Hippocampal formation (tissue), 2 donors: ENCODE measurements around the gene RASL10A.

ENCODE experiments used
- DNase-seq, 2 donors: peaks; one replicate each; lab custom pipeline; 2025; lab: John Stamatoyannopoulos, UW

Gene RASL10A

GRCh38 chr22:29320546-29320945 lies 5.0 kb upstream of the RASL10A start:
- DNase-seq, result no peak

GRCh38 chr22:29319072-29319471 lies 3.6 kb upstream of the RASL10A start:
- no peak for DNase-seq

- no peak for DNase-seq
Measured at GRCh38 chr22:29317827-29318454, 2.4 kb upstream of the RASL10A start.

- DNase-seq, result no peak
Measured at GRCh38 chr22:29316141-29316828, 788 bp upstream of the RASL10A start.

- DNase-seq, result no peak
Measured at GRCh38 chr22:29314537-29315285, 786 bp downstream of the RASL10A start.

- DNase-seq, result no peak
Measured at GRCh38 chr22:29313576-29314466, 1.7 kb downstream of the RASL10A start.

- DNase-seq, result no peak
Measured at GRCh38 chr22:29313126-29313575, 2.3 kb downstream of the RASL10A start.

- DNase-seq, result no peak
Measured at GRCh38 chr22:29312218-29313125, 3.0 kb downstream of the RASL10A start.

- no peak for DNase-seq
Measured at GRCh38 chr22:29311464-29312217, 3.9 kb downstream of the RASL10A start.

GRCh38 chr22:29310863-29311339 lies 4.6 kb downstream of the RASL10A start:
- DNase-seq, result peak; percentile 90

- DNase-seq, result no peak
Measured at GRCh38 chr22:29310065-29310862, 5.2 kb downstream of the RASL10A start.

GRCh38 chr22:29309332-29310064 lies 6.0 kb downstream of the RASL10A start:
- DNase-seq, result no peak

GRCh38 chr22:29308791-29309262 lies 6.7 kb downstream of the RASL10A start:
- DNase-seq, result no peak

GRCh38 chr22:29308148-29308790 lies 7.2 kb downstream of the RASL10A start:
- DNase-seq, result no peak

- no peak for DNase-seq
Measured at GRCh38 chr22:29307596-29308147, 7.8 kb downstream of the RASL10A start.

- DNase-seq, result peak; percentile 55 to 68
Measured at GRCh38 chr22:29306835-29307595, 8.5 kb downstream of the RASL10A start.
